ENCODE results near the gene CRYBA2. TPM values are rescaled to one million over a fixed set of nuclear protein-coding genes. Genes with fewer than 3 reads are reported as not detected.

The CRYBA2 gene
- total RNA-seq, 1 donor from 2014 or later: not detected

DNA sequence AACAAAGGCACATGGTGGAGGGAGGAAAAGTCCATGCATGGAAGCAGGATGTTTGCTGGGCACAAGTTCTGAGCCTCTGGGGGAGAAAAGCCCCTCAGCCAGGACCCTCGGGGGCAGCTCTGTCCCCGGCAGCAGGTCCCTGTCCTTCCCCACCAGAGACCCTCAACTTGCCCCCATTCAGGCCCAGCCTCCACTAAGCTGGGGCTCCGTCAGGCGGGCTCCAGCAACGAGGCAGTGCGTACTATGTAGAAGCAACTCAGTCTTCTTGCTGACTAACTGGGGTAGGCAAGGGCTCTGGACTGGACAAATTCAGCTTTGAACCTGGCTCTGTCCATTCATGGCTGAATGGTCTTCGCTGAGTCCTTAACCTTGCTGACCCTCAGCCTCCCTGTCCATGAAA is 25.1 kb upstream of the CRYBA2 start:
- no peak overlapping the region for H3K4me3 ChIP-seq (ENCODE audit: low read depth, low read length)
- TF ChIP-seq, protein P1, sequence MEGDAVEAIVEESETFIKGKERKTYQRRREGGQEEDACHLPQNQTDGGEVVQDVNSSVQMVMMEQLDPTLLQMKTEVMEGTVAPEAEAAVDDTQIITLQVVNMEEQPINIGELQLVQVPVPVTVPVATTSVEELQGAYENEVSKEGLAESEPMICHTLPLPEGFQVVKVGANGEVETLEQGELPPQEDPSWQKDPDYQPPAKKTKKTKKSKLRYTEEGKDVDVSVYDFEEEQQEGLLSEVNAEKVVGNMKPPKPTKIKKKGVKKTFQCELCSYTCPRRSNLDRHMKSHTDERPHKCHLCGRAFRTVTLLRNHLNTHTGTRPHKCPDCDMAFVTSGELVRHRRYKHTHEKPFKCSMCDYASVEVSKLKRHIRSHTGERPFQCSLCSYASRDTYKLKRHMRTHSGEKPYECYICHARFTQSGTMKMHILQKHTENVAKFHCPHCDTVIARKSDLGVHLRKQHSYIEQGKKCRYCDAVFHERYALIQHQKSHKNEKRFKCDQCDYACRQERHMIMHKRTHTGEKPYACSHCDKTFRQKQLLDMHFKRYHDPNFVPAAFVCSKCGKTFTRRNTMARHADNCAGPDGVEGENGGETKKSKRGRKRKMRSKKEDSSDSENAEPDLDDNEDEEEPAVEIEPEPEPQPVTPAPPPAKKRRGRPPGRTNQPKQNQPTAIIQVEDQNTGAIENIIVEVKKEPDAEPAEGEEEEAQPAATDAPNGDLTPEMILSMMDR (conservative IDR thresholded peaks at IDR 0.05; ENCODE audit: low read depth, low read length): no peak
- no peak for DNase-seq (ENCODE audit: low read depth)

DNA sequence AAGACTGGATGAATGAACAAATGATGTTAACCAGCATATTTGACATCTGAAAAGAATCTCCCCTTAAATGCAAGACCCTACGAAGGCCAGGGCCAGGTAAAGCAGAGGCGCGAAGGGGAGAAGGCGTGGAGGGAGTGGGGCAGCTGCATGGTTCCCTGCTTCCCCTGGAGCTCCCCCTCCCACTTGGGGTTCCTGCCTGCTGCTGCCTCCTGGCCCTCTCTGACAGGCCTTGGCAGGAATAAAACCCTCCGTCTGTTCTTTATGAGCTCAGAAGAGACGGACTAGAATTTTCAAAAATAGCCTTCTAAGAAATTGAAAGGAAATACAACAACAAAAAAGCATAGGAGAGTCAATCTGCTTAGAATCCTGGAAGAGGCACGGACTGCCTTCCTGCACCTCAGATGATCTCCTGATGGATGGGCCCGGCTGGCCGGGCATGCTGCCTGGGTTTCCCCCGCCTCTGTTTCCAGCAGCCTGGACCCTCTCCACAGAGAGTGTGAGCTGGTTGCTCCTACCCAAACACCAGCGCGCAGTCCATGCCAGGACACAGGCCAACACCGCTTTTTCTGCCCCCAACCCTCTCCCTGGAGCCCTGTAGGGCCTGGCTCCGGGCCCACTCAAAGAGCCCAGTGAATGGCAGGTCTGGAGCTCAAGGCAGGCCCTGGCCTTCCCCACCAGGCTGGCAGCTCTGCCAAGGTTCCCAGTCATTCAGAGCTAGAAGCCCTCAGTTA is 24.1 kb upstream of the CRYBA2 start:
- no peak for DNase-seq (ENCODE audit: low read depth)
- H3K4me3 ChIP-seq (ENCODE audit: low read depth, low read length): no peak overlapping the region
- TF ChIP-seq, protein P1 (conservative IDR thresholded peaks at IDR 0.05; ENCODE audit: low read depth, low read length): no peak

DNA sequence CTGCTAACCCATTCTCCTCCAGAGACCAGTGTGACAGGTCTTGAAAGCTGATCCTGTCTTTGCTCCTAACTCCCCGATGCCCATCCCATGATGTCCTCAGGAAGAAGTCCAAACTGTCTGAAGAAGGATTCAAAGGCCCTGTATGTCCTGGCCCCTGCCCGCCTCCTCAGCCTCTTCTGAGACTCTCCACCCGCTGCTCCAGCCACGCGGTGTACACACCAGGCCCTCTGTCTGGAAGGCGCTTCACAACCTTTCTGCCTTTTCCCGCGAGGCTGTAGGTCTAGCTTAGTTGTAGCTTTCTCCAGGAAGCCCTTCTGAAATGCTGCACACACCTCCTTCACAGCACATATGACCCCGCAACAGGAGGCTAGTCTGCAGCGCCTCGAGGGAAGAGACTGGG is 23.5 kb upstream of the CRYBA2 start:
- no peak for DNase-seq (ENCODE audit: low read depth)
- no peak overlapping the region for H3K4me3 ChIP-seq (ENCODE audit: low read depth, low read length)
- TF ChIP-seq, protein P1 (conservative IDR thresholded peaks at IDR 0.05; ENCODE audit: low read depth, low read length): no peak

DNA sequence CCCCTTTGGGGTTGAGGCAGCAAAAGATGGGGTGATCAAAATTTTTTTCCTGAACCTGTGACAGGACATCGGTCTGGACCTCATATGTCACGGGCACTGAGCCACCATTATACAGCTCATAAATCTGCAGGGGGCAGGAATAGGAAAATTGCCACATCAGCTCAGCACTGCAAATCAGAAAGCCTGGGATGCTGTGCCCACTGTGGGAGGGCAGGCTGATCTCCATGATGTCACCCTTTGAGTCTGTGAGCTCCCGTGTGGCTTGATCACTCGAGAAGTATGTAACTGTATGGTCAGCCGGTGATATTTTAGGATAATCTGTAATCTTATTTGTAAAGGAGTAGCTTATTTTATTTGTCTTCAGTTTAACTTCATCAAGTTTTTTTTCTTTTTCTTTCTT is 17.7 kb upstream of the CRYBA2 start:
- DNase-seq (ENCODE audit: low read depth): no peak
- no peak overlapping the region for H3K4me3 ChIP-seq (ENCODE audit: low read depth, low read length)
- TF ChIP-seq, protein P1 (conservative IDR thresholded peaks at IDR 0.05; ENCODE audit: low read depth, low read length): no peak

DNA sequence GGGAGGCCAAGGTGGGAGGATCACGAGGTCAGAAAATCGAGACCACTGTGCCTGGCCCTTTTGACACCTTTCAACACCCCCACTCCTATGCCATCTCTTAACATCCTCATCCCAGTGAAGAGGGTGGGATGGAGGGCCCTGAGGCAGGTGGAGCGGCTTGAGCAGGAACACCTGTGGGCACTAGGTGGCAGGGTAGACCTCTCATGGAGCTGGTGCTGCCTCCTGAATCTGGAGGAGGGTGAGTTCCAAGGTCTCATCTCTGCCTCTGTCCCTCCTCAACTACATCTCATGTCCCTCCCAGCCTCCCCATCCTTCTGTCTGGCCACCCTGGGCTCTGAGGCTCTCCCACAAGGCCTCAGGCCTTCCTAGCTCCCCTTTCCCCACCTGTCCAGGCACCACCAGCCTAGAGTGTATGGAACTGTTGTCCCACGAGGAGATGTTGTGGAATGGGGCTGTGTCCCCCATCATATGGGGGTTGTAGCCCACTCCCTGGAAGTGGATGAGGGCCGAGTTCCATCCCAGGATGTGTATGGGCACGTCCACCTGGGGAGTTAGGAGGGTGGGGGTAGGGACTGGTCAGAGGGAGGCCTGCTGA is 17.0 kb upstream of the CRYBA2 start:
- H3K4me3 ChIP-seq (ENCODE audit: low read depth, low read length): no peak overlapping the region
- TF ChIP-seq, protein P1 (conservative IDR thresholded peaks at IDR 0.05; ENCODE audit: low read depth, low read length): peak; percentile 60
- no peak for DNase-seq (ENCODE audit: low read depth)

DNA sequence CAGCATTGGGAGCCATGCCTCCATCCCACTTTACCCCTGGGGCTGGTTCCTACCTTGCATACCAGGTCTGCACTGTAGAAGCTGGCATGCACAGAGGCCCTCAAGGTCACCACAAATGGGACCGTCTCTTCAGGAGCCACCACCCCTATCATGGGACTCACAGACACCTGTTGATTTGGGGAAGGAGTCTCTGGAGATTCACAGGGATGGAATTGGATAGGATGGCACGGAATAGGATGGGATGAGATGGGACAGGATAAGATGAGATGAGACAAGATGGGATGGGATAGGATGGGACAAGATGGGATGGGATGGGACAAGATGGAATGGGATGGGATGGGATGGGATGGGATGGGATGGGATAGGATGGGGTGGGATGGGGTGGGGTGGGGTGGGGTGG is 16.1 kb upstream of the CRYBA2 start:
- TF ChIP-seq, protein P1 (conservative IDR thresholded peaks at IDR 0.05; ENCODE audit: low read depth, low read length): no peak
- no peak overlapping the region for H3K4me3 ChIP-seq (ENCODE audit: low read depth, low read length)
- no peak for DNase-seq (ENCODE audit: low read depth)

DNA sequence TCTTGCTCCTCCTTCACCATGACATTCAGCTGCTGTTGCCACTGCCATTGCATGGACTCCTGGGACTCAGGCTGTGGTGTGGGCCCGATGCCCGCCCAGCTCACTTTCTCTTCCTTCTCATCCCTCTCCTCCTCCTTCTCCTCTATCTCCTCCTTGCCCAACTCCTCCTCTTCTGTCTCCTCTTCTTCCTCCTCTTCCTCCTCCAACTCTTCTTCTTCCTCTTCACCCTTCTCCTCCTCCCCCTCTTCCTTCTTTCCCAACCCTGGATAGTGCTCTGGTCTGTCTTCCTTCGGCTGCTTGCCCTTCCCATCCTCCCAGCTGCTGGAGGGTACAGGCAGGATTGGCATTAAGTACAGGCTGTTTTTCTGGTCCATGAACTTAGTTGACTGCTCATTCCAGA is 10.8 kb upstream of the CRYBA2 start:
- no peak overlapping the region for H3K4me3 ChIP-seq (ENCODE audit: low read depth, low read length)
- no peak for DNase-seq (ENCODE audit: low read depth)

More for the DNA sequence above, 10.8 kb upstream of the CRYBA2 start:
- TF ChIP-seq, protein P1 (conservative IDR thresholded peaks at IDR 0.05; ENCODE audit: low read depth, low read length): no peak

Measured in epithelial cell of proximal tubule (primary cell).